AG08396 (cell line): Measurements from ENCODE around the gene RNF220.

Experiments
- DNase-seq: peaks from one replicate; pipeline ENCODE4 v3.0.0; 2012; ENCODE audit warnings: low spot score, mixed read lengths

RNF220 gene

DNA sequence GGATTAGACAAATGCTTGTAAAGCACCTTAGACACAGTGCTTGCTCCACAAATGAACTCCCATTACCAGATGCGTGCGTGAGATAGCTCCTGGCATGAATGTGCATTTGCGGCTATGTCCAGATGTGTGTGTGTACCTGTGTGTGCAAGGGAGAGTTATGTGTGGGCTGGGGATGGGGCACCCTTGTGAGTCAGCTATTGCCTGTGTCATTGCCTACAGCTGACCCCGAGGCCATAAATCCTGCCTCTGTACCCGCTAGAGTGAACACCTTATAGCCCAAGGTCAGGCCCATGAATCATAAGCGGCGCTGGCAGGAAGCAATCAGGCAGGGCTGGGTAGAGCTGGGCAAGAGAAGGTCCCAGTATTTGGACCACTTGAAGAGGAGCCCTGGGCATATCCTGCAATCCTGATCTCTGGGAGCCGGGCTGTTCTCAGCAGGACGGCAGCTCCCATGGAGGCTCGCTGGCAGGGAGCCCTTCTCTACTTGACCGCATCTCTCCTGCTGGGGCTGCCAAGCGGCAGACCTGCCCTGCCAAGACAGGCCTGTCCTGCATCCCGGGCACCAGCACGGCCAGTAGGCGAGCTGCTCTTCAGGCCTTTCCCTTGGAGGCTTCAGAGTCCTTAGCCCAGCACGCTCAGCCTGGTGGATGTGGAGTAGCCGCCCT lies 182.9 kb downstream of the RNF220 start:
- no peak for DNase-seq

DNA sequence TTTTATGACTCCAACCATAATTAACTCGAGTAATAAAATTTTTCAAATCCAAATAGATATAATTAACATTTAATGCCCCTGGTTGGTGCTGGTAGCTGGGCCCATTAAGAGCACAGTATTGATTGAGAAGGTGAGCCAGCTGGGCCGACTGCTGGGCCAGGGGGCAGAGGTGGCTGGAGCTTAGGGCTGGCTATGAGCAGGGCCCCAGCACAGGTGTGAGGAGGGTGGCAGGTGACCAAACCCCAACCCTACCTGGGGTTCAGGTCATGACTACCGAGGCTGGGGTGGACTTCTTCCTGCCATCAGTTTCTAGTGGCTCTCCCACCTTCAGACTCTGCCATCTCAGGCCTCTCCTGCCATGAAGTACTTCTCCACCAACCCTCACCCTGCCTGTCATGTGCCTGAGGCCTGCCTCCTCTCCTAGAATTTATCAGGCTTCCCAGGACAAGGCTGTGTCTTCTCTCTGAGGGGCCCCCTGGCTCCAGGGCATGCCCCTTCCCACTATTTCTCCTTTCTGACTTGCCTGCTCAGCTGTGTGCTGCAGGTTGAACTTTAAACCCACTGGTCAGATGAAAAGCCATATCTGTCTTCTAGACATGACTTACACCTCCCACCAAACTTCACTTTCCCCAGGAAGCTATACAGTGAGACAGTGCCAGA lies 183.6 kb downstream of the RNF220 start:
- no peak for DNase-seq

DNA sequence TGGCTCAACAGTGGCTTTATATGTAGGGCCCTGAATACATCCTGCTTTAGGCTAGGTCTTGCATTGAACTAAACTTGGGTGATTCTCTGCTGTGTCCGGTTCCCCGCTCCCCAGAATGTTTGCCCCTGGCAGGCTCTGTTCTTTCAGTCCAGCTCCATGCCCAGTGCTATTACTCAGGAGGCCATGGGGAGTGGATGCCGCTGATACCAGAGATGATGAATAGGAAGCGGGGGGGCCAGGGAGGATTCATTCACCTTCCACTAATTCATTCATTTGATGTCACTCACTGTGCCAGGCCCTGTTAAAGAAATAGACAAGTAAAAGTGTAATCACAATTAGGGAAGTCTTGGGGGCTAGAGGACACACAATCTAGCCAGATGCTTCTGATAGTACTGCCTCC lies 185.4 kb downstream of the RNF220 start:
- no peak for DNase-seq

DNA sequence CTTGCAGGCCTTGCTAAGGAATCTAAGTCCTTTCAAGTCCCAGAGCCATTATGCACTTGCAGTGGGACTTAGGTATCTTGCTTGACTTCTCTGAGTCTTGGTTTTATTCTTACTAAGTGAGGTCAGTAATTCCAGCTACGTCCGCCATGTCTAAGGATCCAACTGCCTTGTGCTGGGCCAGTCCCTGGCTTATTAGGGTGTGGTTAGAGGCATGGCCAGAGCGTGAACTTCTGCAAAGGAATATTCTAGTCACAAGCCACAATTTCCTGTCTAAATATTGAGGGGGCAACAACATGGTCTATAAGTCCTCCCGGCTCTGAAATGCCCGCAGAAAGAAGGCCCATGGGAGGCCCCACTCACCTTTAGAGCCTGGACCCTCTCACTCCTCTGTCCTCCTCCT lies 186.3 kb downstream of the RNF220 start:
- DNase-seq = no peak

DNA sequence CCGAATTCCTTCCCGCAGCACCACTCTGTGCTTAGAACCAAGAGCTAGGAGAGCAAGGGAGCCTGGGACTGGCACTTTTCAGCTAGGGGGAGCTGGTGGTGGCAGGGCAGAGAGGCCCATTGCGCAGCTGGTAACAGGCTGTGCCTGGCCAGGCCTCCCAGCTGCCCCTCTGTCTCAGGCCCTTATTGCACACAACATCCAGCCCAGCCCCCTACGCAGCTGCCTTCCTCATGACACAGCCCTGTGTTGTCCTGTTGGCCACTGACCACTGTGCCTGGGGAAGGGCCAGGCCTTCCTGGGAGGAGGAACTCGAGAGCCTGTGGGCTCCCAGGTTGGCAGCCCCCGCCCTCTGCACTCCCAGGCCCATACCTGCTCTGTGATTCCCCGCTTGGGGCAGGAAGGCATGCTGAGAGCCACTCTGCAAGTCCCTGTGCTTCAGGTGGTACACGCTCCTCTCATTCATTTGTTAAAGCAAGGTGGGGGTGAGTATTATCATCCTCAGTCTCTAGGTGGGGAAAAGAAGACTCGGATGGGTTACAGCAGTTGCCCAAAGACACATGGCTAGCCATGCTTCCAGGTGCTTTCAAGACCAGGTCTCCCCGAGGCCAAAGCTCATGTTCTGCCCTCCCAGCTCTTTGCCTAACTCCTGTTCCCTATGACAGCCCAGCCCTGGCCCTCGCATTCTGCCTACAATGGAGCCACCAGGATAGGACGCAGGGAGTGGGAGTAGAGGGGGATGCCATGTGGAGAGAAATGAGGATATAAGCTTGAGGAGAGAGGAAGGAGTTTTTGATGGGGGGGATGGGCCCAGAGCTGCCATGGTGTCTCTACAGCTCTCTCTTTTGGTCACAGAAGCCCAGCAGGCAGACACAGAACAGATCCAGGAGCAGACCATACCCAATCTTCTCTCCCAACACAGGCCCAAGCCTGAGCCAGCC lies 187.4 kb downstream of the RNF220 start:
- no peak for DNase-seq

DNA sequence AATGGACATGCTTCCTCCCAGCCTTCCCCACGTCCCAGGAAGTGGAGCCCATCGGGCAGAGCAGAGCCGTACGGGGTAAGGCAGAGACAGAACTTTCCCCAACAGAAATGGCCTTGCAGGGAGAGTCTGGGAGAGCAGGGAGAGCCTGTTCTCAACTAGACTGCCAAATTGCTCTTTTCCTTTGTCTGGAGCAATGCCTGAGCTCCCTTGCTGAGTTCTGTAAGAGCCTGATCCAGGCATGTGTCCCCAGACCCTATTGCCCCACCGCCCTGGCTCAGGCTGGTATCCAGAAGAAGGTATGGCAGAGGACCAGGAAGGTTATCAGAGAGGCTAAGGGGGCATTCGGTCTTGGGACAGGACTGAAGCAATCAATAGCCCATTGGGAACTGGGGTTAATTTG lies 189.3 kb downstream of the RNF220 start:
- DNase-seq = no peak

DNA sequence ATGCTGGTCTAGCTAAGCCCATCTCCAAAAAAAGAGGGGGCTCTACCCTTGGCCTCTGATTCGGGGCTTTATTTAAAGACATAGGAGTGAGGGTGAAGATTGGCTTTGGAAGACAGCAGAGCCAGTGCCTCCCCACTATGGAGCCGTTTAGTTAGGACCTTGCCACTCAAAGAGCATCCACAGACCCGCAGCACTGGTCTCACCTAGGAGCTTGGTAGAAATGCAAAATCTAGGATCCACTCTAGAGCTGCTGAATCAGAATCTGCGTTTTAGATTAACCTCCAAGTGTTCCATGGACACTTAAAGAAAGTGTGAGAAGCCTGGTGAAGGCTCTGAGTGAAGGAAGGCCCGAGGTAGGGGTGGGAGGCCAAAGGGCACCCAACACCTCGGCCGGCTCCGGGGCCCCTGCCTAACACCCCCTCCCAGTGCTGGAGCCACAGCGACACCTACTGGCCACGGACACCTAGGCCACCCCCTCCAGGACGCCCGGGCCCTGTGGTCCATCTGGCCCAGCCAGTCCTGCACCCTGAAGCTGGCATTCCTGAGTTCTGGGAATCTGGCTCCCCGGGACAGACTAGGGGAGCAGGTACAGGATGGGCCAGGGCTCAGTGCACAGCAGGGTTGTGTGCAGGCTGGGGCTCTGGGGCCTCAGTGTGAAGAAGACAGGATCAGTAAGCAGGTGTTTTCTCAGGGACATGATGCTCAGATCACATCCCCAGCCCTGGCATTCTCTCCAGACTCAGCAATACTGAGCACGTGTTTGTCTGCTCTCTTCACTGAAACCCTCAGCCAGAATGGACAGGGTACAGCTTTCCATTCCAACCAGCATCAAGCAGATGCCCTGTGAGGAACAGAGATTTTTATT lies 190.0 kb downstream of the RNF220 start:
- peak; percentile 91 for DNase-seq

DNA sequence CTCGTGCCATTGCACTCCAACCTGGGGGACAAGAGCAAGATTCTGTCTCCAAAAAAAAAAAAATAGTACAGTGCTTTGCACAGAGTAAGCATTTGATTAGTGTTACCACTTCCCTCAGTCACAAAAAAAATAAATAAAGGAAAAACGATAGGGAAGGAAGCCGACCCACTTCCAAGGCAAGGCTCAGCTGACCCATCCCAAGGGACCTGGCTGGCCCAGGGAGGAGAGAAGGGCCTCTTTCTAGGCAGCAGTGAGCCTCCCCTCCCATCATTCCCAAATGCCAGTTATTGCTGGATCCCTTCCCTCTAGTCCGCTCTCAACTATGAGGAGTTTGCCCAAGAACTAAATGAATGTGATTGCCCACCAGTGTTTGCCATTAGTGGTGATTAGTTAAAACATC lies 191.5 kb downstream of the RNF220 start:
- no peak for DNase-seq

DNA sequence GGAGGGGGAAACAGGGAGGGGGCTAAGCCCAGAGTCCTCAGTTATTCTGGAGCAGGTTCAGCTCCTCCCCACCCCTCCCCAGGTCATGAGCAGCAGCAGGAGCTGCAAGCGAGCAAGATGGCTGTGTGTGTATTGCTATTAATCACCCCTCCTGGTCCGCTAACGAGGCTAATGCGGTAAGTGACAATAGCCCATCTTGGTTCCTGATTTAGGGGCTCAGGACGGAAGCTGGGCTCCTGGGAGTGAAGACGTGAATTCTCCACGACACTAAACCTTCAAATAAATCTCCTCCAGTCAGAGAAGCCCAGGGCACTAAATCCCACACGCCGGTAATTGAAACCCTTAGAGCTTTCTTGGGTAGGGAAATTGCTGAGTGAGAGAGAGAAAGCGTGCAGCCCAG lies 193.1 kb downstream of the RNF220 start:
- no peak for DNase-seq

DNA sequence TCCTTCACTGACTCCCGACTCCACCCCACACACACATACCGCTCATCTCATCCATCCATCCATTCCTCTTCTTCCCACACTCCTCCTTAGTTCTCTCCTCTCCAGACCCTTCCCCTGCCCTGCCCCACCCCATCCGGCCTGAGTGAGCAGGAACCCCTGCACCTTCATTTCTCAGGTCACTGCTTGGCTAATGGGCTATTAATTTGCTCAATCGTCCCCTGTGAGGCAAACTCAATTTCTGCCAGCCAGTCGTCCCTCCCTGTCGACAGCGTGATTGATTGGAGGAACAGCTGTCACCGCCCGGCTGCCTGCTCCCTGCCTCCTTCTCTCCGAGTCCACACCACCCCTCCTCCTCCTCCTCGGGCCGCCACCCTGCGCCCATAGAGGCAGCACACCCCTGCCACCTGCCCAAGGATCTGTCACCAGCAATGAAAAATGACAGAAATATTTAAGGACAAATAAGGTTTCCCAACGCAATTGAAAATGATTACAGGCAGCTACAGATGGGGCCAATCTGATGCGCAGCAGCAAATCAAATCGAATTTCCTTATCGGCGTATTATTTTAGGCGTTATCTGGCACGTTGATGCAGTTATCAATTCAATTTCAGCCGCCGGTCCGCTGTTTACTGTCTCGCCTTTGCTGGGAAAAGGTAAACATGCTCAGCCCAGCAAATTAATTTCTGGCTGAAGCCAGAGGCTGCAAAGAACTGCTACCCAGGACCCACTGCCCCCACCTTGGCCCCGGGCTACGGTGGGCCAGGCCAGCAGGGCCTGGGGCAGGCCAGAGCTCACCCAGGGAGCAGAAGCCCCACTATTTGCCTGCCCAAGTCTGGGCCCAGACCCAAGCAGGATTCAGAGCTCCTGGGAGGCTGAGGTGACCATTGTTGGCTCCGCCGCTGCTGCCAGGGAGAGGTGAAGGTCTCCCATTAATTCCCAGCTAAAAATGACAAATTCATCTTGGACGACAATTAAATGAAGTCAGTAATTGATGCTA lies 197.9 kb downstream of the RNF220 start:
- DNase-seq = no peak

DNA sequence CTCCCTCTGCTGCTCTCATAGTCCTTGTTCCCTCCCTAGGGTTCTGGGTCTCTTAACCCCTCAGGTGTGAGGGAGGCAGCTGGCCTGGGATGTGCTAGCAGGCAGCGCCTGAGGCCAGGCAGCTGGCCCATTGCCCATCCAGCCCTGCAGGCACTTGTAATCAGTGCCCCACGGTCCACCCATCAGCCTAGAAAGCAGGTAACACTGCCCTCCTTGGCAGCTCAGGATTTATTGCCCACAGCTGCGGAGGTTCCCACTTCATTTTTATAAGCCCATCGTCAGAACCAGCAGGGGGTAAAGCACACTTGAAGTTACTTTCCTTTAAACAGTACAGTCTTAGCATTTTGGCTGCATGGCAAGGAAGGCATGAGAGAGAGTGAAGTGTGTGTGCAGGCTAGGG lies 198.7 kb downstream of the RNF220 start:
- no peak for DNase-seq

DNA sequence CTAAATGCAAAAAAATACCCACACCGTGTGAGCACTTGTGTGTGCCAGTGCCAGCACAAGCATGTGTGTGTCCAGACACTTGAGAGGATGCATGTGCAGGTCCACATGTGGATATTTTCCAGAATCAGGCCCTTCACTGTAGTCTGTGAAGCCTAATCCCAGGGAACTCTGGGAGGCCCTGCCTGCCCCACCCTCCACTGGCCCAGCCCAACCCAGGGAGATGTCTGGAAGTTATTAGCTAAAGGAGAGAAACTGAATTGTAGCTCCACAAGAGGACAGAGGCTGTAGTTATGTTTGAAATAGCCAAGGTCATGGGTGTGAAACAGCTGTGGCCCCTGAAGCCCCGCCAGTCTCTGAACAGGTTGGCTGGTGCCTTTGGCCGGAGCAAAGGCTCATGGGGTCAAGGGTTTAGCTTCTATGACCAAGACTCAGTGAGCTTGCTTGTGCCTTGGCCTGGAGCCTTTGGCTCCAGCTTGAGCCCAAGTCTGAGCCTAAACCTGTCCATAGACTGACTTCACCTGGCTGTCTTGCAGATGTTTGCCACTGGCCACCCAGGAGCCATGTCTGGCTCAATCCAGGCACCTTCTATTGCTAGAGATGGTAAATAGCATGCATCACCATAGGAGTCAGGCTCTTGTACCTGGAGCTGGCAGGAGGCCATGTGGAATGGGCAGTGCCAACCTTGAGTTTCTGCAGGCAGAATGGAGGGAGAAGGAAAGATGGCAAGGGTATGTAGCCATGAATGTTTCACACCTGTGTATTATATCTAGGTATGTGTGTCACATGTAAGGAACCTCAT lies 199.3 kb downstream of the RNF220 start:
- DNase-seq = no peak

DNA sequence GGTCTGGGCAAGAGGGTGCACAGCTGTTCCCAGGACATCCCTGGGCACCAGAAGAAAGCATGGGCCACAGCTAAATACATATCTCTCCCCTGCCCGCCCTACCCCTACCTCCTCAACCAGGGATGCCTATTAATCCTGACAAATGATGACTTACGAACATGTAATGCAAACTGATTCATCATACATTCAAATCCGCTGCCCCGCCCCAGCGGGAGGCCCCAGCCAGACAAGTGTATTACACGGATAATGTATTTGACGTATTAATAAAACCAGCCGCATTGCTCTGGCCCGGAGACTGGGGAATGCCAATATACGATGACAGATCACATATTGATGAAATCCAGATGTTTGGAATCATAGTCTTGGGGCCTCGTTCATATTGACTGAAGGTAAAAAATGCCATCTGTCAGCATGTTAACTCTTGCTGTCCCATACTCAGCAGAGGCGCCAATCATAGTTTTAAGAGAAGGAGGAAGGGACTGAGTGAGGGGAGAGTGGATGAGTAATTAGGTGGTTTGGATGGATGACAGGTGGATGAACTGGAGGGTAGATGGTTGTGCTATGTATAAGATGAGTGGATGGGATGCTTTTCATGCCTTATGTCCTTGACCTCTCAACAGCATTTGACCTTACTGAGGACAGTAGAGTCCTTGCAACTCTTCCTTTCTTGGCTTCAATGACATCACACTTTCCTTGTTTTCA lies 201.0 kb downstream of the RNF220 start:
- no peak for DNase-seq

DNA sequence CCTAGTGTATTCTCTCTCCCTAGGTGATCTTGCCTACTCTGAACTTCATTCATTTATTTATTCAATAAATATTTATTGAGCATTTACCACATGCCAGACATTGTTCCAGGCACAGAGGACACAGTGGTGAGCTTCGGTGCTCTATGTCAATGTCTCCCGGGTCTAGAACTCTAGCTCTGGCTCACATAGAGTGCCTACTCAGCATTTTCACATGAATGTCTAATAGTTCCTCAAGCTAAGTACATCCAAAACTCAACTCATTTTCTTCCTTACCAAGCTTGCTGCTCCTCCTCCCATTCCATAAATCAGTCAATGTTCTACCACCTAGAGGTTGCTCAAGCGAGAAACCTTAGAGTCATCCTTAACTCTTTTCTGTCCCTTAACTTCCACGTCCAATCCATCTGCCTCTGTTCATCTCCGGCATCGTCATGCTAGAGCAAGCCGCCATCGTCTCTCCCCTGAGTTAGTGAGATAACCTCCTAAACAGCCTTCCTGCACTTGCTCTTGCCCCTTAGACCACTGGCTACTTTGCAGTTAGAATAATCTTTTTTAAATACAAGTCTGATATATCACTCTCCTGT lies 201.7 kb downstream of the RNF220 start:
- no peak for DNase-seq

DNA sequence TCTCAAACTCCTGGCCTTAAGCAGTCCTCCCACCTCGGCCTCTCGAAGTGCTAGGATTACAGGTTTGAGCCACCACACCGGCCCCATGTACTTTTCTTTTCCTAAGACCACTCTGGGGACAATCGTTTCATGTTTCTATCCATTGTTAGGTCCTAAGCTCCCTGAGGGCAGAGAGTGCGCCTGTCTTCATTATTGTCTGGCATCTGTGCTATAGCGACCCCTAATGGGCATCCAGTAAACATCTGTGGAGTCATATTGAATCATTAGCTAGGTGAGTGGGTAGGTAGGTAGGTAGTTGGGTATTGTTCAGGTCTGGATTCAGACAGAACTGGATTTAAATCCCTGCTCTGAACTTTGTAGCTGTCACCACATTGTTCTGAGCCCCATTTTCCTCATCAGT lies 203.1 kb downstream of the RNF220 start:
- DNase-seq = no peak

DNA sequence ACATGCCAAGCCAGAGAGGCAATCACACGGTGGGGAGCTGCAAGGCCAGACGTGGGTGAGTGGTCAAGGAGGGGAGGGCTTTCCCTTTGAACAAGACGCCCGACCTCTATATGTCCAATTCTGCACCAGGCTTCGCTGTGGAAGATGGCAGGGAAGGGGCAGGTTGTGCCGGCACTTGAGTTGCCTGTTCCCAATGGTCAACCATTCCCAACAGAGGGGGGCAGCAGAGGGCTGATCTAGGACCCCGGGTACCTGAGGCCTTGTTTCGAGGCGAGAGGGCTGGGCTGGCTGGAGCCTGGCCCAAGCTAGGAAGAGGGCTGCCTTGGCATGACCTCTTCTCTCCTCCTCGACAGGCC lies 204.3 kb downstream of the RNF220 start:
- DNase-seq = peak; percentile 73

DNA sequence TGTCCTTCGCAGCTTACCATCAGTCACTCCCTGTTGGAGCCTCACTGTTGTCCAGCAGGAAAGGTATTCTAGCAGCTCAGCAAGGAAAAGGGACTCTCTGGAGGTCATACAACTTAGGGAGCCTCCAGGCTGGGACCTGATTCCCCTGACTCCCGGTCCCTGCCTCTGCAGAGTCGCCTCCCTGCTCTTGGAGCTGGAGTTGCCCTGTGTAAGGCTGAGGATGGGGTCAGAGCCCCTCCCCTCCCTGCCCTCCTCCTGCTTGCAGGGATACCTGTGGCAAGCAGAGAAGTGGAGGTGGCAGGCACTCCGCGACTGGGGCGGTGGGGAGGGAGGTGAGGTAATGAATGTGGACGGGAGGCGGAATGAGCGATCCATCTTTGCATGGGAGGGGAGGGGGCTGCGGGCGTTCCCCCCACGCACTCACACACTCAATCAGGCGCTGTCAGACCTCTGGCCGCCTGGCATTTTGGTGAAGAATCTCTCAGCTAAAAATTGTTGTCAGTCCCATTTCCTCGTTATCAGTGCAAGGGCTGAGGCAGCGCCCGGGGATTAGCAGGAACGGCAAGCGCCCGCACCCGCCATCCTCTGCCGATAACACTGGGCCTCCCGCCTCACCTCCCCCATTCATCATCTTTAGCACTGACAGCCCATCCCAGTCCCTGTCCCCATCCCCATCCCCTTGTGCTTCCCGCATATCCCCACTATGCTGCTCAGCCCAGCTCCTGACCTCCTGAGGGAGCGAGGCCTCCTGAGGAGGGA lies 204.9 kb downstream of the RNF220 start:
- no peak for DNase-seq

DNA sequence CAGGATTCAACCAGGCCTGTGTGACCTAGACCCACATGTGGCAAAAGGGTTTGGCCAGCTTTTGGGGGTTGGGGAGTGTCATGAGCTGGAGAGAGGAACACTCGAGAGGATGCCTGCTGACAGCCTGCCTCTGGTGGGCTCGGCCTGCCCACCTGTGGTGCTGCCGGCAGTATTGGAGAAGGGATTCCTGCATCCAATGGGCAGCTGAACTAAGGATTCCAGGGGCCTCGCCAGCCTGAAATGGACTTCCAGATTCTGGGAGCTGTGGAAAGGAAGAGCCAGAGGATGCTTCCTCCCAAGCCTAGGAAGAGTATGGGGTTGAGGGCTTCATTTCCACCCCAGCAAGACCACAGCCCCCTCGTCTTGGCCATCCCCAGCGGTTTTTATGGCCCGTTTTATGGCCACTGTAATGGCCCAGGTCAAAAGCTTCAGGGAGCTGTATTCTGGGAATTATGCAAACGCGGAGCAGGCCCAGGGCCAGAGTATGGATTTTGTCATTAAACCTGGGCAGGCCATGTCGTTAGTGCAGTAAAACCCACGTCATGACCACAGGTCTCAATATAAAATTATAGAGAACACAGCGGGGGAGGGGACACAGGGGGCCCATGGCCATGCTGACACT lies 205.6 kb downstream of the RNF220 start:
- DNase-seq = no peak
